GM18526 (cell line): ENCODE measurements around the gene MSANTD1.

Source experiments
- POLR2A ChIP-seq: IDR thresholded peaks from 3 replicates; pipeline ENCODE4 v1.6.1; 2011; ENCODE audit not compliant: insufficient read length; ENCODE audit errors: extremely low read depth

MSANTD1 gene

DNA sequence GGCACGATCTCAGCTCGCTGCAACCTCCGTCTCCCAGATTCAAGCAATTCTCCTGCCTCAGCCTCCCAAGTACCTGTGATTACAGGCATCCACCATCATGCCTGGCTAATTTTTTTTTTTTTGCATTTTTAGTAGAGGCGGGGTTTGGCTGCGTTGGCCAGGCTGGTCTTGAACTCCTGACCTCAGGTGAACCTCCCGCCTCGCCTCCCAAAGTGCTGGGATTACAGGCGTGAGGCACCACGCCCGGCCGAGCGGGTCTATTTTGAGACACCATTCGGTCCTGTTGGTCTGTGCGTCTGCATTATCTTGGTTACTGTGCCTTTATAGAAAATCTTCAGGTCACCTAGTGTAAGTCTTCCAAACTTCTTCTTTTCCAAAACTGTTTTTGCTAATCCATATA lies 22.2 kb downstream of the MSANTD1 start:
- no peak for TF ChIP-seq POLR2A

DNA sequence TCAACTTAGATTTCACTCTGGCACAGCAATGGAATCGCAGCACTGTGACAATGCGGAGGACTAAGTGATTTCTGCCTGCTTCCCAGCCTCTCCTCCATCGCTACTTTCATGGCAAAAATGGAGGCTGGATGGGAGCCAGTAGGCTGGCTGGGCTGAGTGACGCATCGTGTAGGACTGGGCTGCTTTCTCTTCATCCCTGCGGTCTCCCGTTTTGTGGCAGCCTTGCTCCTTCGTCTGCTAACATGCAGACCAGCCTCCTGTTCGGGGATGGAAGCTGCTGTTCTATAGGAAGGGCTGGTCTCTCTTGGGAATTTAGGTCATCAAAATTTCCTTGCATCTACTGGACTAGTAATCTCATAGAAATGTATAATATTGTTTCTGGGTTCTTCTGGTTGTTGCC lies 28.0 kb downstream of the MSANTD1 start:
- no peak for TF ChIP-seq POLR2A

DNA sequence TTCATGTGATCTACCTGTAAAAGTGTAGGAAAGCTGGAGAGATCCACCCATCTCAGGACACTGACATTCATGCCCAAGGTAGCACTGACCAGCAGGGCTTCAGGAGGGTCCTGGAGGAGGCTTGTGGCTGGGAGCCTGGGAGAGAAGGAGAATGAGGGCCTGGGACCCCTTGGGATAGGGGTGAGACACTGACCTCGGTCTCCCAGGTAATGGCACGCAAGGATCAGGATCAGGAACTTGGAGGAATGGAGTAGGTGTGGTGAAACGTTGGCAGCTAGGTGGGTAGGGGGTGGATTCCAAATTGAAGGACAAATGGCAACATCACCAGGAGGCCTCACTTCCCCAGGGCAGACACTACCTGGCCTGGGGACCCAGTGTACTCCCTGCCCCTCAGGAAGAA lies 31.5 kb downstream of the MSANTD1 start:
- TF ChIP-seq POLR2A, result no peak

DNA sequence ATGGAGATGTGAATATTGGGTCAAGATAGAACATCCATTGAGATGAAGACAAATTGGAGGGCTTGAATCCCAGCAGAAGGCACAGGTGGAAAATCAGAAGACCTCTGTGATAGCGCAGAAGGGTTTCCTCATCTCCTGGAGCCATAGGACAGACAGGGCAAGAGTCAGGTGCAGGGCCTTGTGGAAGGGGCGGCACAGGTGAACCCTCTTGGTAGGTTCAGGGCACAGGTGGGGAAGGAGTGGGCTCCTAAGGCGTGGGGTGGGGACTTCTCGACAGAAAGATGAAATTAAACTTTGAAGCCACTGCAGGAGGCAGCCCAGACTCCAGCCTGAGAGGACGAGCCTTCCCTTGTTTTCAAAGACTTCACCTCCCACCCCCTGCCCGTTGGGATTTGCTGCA lies 34.5 kb downstream of the MSANTD1 start:
- TF ChIP-seq POLR2A, result no peak

DNA sequence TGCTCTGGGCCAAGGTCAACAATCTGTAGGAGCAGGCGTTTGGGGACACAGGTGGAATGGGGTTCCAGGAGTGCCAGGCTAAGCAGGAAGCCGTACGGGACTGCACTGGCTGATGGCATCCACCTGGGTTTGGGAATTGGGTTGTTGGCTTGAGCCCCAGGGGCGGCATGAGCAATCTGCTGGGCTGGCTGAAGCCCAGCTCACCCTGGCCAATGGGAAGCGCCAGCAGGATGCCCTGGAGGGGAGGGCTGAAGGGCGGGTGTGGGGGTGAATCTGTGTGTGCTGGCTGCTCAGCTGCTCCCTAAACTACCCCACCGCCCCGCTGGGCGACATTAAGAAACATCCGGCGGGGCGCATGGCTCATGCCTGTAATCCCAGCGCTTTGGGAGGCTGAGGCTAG lies 35.0 kb downstream of the MSANTD1 start:
- TF ChIP-seq POLR2A, result no peak

DNA sequence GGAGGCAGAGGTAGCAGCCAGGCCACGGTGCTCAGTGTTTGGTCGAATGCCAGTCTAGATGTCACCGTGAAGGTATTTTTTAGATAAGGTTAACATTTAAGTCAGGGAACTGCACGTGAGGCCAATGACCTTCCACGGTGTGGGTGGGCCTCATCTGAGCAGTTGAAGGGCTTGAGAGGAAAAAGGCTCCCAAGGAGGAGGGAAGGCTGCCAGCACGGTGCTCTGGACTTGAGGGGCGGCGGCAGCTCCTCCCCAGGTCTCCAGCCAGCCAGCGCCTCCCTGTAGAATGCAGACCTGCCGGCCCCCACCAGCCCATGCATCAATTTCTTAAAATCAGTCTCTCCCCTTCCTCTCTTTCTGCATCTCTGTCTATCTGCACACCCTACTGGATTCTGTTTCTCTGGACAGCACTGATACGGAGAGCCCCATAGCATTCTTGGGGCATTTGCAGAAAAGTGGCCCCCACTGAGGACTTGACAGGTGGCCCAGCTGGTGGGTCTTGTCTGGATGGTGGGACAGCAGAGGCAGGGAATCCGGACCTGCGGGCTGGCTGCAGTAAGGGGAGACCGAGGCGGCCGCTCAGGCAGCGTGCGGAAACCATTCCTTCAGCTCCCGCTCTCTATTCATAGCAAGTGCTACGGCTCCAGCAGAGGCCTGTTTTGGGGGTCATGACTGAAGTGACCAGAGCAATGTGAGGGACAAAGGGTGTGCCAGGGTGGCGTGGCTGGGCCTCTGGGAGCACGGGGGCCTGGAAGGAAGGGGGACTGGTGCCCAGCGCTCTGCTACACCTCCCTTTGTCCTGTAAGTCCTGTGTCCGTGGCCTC lies 36.0 kb downstream of the MSANTD1 start:
- no peak for TF ChIP-seq POLR2A

- no peak for TF ChIP-seq POLR2A
Observed at GRCh38 chr4:3285558-3286334, 36.8 kb downstream of the MSANTD1 start.

GRCh38 chr4:3286335-3287175 lies 37.6 kb downstream of the MSANTD1 start:
- TF ChIP-seq POLR2A, result no peak

GRCh38 chr4:3287271-3287971 lies 38.5 kb downstream of the MSANTD1 start:
- no peak for TF ChIP-seq POLR2A

DNA sequence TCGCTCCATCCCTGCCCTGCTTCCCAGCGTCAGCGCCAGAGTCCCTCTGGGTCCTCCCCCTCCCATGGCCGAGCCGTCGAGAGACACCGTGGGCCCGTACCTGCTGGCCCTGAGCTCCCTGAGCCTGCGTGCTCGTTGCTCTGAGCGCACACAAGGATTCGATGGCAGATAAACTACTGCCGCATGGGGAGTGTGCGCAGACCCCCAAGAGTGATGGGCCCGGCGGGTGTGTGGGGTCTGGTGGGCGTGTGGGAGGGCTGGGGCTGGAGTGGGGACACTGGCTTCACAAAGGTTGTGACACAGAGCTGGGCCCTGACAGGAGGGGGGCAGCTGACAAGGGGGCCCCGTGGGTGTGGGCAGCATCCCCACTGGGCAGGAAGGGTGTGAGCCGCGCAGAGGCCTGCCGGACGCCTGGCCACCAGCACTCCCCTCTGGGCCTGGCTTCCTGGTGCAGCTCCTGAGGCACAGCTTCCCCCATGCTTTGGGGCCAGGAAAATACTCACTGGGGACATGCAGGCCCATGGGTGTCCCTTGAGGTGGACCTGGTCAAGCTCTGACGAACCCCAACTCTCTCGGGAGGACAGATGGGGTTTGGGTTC lies 39.1 kb downstream of the MSANTD1 start:
- TF ChIP-seq POLR2A, result no peak

GRCh38 chr4:3288571-3289094 lies 39.7 kb downstream of the MSANTD1 start:
- TF ChIP-seq POLR2A, result no peak

DNA sequence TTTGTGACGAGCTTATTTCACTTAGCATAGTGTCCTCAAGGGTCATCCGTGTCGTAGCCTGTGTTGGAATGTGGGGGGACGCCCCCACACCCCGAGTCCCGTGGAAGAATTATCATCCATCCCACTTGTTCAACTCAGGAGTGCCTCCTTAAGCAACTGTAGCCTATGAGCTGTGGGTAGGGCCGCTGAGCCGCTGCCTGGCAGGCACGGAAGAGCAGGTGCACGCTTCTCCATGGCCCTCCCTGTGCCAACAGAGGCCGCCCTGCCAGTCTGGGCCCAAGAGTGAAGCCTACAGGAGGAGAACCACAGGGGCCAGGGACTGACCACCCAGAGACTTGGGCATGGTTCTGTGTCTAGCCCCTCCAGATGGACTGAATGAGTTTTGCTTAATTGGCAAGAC lies 41.5 kb downstream of the MSANTD1 start:
- TF ChIP-seq POLR2A, result no peak

DNA sequence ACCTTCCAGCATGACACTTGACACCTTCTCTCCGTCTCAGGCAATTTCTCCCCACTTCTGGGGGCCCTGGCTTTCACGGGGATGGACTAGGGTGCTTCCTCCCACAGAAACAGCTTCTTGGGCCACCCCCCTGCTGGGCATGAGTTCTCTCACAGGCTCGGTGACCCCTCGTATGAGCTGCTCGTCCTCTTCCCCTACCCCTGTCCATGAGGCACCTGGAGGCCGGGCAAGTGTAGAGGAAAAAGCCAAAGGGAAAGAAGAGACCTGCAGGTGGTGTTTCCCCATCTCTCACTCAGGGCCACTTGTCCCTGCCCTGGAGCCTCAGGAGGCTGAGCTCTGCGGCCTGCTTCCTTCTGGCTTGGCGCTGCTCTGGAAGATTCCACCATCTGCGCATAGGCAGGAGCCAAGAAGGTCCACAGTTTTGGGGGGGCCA lies 41.9 kb downstream of the MSANTD1 start:
- no peak for TF ChIP-seq POLR2A

DNA sequence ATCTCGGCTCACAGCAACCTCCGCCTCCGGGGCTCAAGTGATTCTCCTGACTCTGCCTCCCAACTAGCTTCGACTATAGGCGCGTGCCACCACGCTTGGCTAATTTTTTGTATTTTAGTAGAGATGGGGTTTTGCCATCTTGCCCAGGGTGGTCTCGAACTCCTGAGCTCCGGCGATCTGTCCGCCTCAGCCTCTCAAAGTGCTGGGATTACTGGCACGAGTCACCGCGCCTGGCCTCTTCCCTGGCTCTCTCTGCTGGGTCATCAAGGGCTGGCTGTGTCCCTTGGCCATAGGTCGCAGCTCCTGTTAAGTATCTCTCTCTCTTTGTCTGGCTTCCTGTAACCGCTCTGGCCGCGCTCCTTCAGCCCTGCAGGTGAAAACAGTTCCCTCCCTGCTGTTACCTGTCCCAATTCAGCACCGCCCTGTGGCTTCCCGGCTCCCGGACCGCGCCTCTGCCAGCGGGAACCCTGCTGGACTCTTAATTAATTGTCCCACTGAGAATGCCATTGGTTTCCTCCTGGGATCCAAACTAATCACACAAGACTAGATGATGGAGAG lies 42.5 kb downstream of the MSANTD1 start:
- no peak for TF ChIP-seq POLR2A

- no peak for TF ChIP-seq POLR2A
Observed at GRCh38 chr4:3291969-3292570, 43.1 kb downstream of the MSANTD1 start.
